T1000 (cell line): ENCODE measurements around the gene GABBR2.
A peak's percentile ranks its signal among the peaks of the same experiment; 100 is the strongest.
"Not testable (repeated sequence)": the region's sequence is repeated elsewhere in the genome, so short reads cannot be mapped to it uniquely, and the experiment has no call there.

Source experiments
- DNase-seq: peaks from one replicate; lab custom pipeline; 2025; ENCODE audit warnings: mixed read lengths; lab: John Stamatoyannopoulos, UW

GABBR2 gene

DNA sequence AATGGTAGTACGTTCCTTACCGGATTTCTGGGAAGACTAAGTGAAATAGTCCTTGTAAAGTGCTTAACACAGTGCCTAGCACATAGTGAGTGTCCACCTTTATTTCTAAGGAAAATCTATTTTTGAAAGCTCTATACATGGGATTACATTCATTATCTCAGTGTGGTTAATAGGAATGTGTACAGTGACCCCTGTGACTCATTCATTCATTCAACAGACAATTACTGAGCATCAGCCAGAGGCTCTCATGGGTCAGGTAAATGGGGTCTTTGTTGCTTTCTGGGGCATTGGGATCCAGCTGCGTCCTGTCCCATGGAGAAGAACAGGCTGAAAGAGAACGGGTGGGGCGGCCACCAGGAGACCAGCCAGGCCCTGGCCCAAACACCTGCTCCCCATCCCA lies 227.1 kb downstream of the GABBR2 start:
- DNase-seq: no peak

DNA sequence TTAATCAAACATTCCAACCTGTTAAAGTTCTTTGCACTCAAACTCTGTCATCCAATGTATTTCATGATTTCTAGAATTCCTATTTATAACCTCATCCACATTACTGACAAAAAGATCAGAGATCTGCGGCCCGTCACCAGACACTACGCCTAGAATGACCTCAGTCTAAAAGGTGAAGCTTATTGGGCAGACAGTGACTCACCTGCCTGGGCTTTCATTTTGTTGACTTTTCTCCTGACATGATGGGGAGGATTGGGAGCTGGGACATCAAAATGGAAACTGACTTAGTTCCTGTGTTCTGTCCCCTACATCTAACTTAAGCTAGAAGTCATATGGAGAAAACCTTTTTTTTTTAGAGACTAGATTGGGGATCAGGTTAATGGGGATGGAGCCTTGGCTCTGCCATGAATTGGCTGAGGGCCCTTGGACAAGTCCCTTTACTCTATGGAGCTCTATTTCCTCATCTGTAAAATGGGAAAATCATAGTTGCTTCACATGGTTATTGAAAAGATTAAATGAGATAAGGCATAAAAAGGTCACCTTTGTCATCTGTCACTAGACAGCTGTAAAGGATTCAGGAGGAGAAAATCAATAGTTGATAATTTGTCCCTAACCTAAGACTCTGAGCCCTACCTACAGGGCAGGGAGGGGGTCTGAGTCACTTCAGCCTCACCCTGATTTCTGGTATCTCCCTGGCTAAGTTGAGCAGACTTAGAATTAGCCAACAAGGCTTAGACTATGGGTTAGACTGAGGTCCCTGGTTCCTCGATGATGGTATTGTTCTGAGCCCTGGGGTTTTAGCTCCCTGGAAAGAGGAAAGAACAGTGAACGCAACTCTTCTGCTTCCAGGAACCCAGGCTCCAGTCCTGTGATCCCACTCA lies 228.5 kb downstream of the GABBR2 start:
- DNase-seq: no peak

DNA sequence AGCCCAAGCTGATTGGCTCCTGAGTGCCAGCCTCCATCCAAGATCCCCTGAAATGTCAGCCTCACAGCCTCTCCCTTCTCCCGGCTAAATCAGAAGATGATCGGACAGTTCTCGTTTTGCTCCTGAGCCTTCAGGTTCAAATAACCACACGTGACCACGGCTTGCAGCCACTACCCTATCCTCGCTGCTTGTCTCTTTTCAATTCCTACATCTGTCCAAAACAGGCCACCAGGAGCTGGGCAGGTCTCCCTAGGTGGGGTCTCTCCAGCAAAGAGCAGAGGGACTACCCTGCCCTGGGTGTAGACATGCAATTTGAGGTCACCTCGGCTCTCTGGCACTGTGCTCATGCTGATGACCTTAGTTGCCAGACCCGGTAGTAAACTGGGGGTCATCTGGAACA lies 229.3 kb downstream of the GABBR2 start:
- DNase-seq: no peak

DNA sequence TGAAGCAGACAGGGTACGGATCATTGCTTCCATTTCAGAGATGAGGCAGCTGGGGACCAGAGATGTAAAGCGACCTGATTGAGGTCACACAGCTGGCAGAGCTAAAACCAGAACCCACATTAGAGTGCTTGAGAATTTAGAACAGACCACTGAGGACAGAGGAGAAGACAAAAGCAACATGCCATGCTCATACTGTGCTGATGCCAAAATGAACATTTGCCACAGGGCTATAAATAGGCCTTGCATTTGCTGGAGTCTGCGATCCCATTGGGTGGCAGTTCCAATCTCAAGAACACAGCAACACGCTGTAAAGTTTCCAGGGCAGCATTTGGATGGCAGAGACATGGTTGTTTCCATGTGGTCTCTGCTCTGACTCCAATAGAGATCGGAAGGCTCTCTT lies 230.9 kb downstream of the GABBR2 start:
- no peak for DNase-seq

DNA sequence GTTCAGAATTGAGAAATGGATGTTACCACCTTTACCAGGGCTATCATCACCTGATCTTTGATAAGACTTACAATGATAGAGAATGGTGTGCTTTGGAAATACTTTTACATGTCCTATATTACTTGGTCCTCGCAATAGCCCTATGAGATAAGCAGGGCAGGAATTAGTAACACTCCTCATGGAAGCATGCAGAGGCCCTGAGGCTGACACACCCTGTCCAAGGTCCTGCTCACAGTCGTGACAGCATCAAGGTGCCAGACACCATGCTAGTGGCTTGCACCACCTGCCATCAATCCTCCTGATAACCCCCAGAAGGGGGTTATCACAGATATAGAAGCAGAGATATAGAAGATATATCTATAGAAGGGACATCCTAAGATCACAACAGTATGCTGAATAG lies 236.5 kb downstream of the GABBR2 start:
- no peak for DNase-seq

DNA sequence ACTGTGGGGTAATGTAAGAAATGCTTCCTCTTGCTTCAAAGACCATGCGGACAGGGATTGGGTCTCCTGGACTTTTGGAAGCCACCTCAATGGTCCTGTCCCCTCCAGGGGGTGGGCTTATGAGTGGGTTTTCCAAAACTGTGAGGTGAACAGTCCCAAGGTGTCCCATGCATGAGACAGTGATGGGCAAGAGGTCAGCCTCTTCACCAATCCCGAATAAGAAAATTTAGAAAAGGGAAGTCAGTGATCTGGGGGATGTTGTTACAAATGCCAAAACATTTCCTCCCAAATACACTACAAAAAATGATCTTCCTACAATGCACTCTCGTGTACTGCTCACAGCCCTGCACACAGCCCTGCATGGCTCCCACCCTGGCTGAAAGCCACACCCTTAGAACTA lies 237.6 kb downstream of the GABBR2 start:
- no peak for DNase-seq

DNA sequence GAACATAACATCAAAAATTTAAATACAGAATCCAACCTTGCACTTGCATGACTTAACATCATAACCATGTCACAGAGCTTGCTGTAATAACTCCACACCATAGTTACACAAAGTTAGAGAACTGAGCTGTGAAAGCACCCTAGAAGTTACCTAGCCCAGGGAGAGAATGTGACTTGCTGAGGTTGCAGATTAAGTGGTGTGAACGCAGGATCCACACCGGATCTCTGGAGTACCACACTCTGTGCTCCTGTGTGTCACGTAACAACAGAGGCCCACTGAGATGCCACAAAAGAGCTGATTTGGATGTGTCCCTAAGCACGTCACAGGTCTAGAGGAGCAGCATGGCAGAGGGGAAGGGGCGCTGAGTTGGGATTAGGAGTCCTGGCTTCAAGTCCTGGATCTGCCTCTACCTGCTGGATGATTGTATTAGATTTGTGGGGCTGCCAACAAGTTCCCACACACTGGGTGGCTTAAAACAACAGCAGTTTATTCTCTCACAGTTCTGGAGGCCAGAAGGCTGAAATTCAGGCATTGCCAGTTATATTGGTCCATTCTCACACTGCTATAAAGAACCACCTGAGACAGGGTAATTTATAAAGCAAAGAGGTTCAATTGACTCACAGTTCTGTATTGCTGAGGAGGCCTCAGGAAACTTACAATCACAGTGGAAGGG lies 240.0 kb downstream of the GABBR2 start:
- DNase-seq: no peak

DNA sequence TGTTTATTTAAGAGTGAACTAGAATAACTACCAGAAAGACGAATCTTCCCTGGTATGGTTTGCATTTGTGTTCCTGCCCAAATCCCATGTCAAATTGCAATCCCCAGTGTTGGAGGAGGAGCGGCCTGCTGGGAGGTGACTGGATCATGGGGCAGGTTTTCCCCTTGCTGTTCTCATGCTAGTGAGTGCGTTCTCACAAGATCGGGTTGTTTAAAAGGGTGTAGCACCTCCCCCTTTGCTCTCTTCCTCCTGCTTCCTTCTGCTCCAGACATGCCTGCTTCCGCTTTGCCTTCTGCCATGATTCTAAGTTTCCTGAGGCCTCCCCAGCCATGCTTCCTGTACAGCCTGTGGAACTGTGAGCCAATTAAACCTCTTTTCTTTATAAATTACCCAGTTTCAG lies 242.9 kb downstream of the GABBR2 start:
- no peak for DNase-seq

DNA sequence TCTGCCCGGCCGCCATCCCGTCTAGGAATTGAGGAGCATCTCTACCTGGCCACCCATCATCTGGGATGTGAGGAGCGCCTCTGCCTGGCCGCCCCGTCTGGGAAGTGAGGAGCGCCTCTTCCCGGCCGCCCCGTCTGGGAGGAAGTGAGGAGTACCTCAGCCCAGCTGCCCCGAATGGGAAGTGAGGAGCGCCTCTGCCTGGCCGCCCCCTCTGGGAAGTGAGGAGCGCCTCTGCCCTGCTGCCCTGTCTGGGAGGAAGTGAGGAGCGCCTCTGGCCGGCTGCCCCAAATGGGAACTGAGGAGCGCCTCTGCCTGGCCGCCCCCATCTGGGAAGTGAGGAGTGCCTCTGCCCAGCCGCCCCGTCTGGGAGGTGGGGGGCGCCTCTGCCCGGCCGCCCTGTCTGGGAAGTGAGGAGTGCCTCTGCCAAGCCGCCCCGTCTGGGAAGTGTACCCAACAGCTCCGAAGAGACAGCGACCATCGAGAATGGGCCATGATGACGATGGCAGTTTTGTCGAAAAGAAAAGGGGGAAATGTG lies 244.5 kb downstream of the GABBR2 start:
- DNase-seq: not testable (repeated sequence)

DNA sequence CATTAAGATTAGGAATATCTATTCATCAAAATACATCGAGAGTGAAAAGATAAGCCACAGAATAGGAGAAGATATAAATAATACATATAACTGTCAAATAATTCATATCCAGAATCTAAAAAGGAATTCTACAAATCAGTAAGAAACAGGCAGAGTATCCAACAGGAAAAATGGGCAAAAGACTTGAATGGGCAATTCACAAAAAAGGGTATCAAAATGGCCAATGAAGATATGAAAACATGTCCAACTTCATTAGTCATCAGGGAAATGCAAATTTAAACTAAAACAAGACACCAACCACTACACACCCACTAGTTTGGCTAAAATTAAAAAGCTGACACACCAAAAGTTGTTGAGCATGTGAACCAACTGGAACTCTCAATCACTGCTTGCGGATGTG lies 246.4 kb downstream of the GABBR2 start:
- DNase-seq: no peak

DNA sequence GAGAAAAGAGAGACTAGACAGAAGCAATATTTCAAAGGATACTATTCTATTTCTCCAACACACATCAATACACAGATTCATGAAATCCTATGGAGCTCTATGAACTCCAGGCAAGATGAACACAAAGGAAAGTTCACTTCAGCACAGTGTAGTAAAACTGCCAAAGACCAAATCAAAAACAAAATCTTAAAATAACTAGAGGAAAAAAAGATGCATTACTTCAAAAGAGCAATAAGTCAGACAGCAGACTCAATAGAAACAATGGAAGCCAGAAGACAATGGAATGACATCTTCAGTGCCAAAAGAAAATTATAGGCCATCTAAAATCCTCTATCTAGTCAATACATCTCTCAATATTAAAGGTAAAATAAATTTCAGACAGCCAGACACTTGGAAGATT lies 248.0 kb downstream of the GABBR2 start:
- no peak for DNase-seq

DNA sequence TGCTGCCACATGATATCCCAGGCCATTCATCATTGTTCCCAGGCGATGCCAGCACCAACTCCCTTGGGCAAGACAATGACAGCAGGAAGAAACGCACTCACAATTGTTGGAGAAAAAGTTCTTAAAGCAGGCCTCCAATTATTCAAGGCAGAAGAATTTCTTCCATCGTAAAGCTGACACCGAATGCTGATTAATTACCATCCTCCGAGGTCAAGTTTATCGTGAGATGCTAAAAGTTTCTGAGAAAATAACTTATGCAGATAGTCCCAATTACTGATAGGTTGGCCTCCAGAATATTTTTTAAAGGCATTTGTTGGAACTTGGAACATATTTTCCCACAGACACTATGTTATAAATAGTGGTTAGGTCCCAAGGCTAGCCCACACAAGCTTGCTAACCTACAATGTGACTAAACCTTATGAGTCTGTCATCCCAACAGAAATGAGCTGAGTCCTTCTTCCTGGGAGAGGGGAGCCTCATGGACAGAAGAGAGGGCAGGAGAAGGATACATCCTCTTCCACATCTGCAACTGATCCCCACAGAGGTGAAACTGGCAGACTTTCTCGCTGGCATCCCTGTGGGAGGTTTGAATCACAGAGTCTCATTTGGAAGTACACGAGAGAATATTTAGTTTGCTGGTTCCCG lies 250.9 kb downstream of the GABBR2 start:
- DNase-seq: no peak

DNA sequence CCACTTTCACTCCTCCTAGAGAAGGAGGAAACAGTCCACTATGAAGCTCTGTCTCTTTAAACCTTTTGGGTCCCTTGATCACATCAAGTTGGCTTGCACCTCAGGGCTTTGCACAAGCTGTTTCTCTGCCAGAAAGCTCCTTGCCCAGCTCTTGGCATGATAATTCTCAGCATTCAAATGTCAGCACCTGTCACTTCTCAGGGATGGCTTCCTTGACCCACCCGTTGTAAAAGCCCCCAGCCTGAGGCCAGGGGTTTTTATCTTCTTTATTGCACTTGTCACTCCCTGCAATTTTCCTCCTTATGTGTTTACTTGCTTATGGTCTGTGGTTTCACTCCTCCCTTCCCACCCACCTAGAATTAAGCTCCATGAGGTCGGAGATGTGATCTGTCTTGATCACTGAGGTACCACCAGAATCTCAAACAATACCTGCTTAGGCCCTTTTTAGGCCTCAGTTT lies 252.6 kb downstream of the GABBR2 start:
- no peak for DNase-seq

DNA sequence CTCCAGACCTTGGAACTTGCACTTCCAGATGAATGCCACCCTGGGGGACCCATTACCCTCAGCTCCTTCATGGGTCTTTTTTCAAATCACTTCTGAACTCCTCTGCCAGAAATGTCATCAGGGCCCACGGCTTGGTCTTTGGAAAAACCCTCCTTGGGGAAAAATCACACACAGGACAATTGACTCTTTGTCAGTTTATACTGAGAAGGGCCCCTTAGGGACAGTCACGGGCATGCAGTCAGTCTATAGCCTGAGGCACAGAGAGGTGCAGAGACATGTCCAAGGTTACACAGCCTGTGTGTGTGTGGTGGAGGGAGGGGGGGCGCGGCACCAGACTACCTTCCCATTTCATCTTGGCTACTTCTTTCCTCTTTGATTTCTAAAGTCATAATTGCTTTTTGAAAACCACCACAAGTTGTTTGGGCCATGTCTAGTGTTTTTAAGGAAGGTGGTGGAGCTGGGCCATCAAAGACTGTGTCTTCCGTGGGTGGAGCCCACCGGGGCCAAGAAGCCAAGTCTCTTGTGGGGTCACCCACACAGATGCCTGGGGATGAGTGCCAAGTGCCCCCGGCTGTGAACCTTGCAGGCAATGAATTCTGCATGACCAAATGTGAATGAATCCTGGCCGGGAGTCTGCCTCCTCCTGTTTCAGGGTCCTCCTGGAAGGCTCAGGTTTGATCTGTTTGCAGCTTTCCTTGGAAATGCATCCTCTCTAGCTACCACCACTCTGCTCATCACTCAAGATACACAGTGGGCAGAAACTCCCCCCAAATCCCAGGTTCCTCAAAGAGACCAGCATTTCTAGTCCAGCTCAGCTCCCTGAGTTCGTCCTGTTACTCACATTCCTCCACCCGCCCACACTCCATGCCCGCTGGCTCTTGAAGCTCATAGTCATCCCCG lies 253.2 kb downstream of the GABBR2 start:
- peak; percentile 4 for DNase-seq

DNA sequence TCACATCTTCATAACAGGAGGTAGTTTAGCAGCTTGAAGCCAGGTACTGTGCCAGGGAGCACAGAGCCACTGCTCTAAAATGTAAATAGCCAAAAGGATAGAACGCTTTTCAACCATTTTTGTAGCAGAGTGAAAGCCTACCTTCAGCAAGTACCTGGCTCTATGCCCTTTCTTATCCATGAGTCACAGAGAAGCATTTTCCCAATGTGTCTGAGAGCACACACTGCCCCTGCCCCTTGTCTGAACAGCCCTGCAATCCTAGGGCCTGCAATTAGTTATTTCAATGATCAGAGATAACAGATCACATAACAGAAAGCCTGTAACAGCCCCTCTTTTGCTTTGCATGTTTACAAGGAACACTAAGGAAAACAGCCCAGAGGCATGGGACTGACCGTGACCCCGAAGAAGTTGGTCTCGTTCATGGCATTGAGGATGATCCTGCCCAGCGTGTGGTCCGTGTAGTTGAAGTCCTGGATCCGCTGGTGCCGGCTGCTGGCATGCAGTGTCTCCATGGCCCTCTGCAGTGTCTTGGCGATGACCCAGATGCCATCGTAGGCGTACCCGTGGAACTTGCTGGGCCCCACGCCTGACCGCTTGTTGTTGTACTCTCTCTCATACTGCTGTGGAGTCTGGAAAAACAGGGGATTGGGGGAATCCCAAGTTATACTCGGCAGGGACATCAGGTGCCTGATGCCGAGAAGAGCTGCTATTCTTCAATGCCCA lies 255.0 kb downstream of the GABBR2 start:
- DNase-seq: no peak

DNA sequence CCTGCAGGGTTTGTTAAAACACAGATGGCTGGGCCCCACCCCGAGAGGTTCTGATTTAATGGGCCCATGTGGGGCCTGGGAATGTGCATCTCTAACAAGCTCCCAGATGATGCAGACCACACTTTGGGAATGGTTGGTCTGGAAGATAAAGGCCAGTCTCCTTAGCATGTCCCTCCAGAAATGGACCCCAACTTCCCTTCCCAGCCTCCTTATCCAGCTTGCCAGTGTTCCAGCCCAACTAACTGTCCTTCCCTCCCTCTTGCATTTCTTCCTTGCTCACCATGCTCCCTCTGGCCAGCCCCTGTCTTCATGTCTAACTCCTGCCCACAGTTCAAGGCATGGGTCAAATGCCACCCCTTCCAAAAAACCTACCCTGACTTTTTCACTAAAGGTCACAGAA lies 257.2 kb downstream of the GABBR2 start:
- DNase-seq: no peak

DNA sequence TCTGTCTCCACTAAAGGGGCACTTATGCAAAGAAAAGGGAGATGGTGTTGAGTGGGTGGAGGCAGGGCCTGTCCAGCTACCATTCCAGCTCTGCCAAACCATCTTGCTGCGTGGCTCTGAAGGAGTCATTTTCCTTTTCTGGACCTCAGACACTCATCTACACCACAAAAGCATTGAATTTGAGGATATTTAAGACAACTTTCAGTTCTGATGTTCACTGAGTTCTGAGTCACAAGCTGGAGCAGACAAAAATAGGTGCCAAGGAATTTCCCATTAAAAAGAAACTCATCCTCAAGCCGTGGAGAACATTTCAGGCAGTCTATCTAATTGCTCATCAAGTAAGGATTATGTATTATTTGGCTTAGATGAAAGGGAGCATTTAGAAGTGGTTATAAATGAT lies 258.2 kb downstream of the GABBR2 start:
- DNase-seq: no peak

DNA sequence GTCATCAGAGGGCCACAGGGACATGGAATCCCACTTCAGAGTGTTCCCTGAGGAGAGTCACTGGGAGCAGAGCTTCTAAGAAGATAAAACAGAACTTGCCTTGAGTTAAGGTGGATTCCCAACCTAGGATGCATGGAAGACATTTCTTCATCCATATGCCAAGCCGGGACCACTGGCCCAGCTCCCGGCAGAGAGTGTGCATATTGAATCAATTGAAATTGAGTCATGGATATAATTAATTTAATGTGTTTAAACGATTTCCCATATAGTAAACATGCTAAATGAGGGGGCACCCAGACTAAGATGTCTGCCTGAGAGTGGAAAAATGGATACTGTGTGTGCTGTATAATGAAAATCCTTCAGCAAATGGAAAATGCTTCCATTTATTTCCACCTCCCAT lies 258.9 kb downstream of the GABBR2 start:
- no peak for DNase-seq

DNA sequence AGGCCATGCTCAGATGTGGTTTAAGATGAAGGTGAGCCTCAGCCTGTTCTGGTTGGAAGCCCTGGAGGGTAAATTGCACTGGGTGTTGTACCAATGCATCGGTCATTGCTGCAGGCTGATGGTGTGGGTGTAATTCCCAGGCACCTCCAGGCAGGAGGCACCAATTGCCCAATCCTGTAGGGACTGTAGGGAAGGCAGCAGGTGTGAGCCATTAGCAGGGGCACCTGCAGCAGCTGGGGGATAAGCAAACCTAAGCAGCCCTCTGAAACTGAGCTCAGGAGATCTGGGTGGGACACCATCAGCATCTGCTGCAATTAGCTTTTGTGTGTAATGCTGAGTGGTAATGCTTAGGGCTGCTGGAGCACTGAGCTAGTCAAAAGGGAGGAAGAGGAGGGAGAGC lies 263.2 kb downstream of the GABBR2 start:
- DNase-seq: no peak

DNA sequence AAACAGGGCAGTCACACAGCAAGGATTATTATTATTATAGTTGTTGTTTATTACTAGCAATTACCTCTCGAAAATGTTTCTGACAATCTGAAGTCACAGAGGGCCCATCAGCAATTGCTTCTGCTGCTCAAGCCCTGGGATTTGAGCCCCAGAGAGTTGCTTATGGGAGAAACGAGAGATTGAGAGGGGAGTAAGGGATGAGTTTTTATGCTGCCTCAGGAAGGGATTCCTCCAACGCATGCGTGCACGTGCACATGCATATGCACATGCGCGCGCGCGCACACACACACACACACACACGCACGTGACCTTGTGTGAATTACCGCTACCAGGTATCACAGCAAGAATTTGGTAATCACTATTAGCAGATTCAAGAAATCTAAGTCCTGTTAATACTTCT lies 264.1 kb downstream of the GABBR2 start:
- no peak for DNase-seq

DNA sequence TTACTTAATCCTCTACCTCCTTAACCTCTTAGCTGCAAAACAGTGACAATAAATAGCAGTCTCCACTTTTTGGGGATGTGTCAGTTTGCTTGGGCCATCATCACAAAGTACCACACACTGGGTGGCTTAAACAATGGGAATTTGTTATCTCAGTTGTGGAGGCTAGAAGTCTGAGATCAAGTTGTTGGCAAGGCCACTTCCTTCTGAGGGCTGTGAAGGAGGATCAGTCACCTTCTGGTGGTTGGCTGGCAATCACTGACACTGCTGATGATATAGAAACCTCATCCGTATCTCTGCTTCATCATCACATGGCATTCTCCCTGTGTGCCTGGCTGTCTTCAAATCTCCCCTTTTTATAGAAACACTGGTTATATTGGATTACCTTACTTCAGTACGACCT lies 266.2 kb downstream of the GABBR2 start:
- DNase-seq: no peak
